HL-60 (cell line): ENCODE measurements around the gene MAMDC2.

Experiments used
- GABPA ChIP-seq: IDR thresholded peaks from 2 replicates; pipeline ENCODE4 v1.6.1; 2012; ENCODE audit warnings: low read depth
- POLR2AphosphoS5 ChIP-seq: IDR thresholded peaks from 2 replicates; pipeline ENCODE4 v1.6.1; 2012; ENCODE audit warnings: low read depth
- REST ChIP-seq: IDR thresholded peaks from 2 replicates; pipeline ENCODE4 v1.6.1; 2012; ENCODE audit warnings: low read depth; ENCODE audit not compliant: insufficient replicate concordance
- TF ChIP-seq, protein P1 (sequence below): IDR thresholded peaks from one replicate; pipeline ENCODE4 v1.5.1; 2011; ENCODE audit warnings: low read length, control low read depth, inconsistent platforms; ENCODE audit not compliant: insufficient read depth

- TF ChIP-seq, protein P1, sequence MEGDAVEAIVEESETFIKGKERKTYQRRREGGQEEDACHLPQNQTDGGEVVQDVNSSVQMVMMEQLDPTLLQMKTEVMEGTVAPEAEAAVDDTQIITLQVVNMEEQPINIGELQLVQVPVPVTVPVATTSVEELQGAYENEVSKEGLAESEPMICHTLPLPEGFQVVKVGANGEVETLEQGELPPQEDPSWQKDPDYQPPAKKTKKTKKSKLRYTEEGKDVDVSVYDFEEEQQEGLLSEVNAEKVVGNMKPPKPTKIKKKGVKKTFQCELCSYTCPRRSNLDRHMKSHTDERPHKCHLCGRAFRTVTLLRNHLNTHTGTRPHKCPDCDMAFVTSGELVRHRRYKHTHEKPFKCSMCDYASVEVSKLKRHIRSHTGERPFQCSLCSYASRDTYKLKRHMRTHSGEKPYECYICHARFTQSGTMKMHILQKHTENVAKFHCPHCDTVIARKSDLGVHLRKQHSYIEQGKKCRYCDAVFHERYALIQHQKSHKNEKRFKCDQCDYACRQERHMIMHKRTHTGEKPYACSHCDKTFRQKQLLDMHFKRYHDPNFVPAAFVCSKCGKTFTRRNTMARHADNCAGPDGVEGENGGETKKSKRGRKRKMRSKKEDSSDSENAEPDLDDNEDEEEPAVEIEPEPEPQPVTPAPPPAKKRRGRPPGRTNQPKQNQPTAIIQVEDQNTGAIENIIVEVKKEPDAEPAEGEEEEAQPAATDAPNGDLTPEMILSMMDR, result no peak
- TF ChIP-seq POLR2AphosphoS5, result no peak
- TF ChIP-seq REST, result no peak
- TF ChIP-seq GABPA, result no peak
Measured at GRCh38 chr9:70107558-70107957, 63.9 kb downstream of the MAMDC2 start.
